ENCODE results near the gene MBOAT2.

MBOAT2 gene

GRCh38 chr2:8886202-8886518 is 117.3 kb downstream of the MBOAT2 start:
- Mint-ChIP-seq H3K4me1 (no peaks in the 10 kb centered on the region), H3K27ac (no peak overlapping the region), H3K9me3 (no peaks in the 10 kb centered on the region), H3K4me3 (no peak overlapping the region), H3K27me3 (no peaks in the 10 kb centered on the region)
- ATAC-seq: no peak
- no peak for DNase-seq

GRCh38 chr2:8885449-8886201 is 117.9 kb downstream of the MBOAT2 start:
- DNase-seq: no peak
- H3K27me3 Mint-ChIP-seq: no peaks in the 10 kb centered on the region
- no peak overlapping the region for H3K27ac Mint-ChIP-seq
- H3K9me3 Mint-ChIP-seq: no peaks in the 10 kb centered on the region
- no peaks in the 10 kb centered on the region for H3K4me1 Mint-ChIP-seq
- no peak for ATAC-seq
- no peak overlapping the region for H3K4me3 Mint-ChIP-seq

DNA sequence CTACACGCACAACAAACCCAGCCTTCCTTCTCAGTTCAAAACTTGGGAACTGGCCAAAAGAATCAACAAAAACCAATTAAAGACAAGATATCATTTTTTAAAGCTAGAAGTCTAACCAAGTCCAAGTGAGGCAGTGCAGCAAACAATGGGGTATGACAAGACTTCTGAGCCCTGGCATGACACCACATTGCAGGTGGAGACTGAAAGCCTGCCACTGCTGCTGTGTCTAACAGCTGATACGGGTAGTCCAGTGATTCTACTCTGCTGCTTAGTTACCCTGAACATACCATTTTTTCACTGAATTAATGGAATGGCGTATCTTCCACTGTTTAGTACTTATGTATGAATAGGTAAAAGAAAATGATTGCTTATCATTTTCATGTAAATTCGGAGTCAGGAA is 118.7 kb downstream of the MBOAT2 start:
- DNase-seq (no peak), ATAC-seq (no peak)
- H3K9me3 Mint-ChIP-seq: no peaks in the 10 kb centered on the region
- no peaks in the 10 kb centered on the region for H3K27me3 Mint-ChIP-seq
- H3K4me3 Mint-ChIP-seq: no peak overlapping the region
- no peak overlapping the region for H3K27ac Mint-ChIP-seq
- no peaks in the 10 kb centered on the region for H3K4me1 Mint-ChIP-seq

GRCh38 chr2:8882094-8882493 is 121.4 kb downstream of the MBOAT2 start:
- no peak for DNase-seq
- no peaks in the 10 kb centered on the region for H3K9me3 Mint-ChIP-seq

GRCh38 chr2:8877894-8878293 is 125.6 kb downstream of the MBOAT2 start:
- no peaks in the 10 kb centered on the region for H3K4me1 Mint-ChIP-seq
- ATAC-seq (no peak), DNase-seq (no peak)
- no peaks in the 10 kb centered on the region for H3K27me3 Mint-ChIP-seq
- H3K9me3 Mint-ChIP-seq: no peaks in the 10 kb centered on the region
- H3K4me3 Mint-ChIP-seq: no peak overlapping the region
- H3K27ac Mint-ChIP-seq: no peak overlapping the region

More at GRCh38 chr2:8882094-8882493, 121.4 kb downstream of the MBOAT2 start:
- H3K4me3 Mint-ChIP-seq: no peak overlapping the region
- no peak for ATAC-seq
- H3K4me1 Mint-ChIP-seq: no peaks in the 10 kb centered on the region
- no peak overlapping the region for H3K27ac Mint-ChIP-seq
- no peaks in the 10 kb centered on the region for H3K27me3 Mint-ChIP-seq

DNA sequence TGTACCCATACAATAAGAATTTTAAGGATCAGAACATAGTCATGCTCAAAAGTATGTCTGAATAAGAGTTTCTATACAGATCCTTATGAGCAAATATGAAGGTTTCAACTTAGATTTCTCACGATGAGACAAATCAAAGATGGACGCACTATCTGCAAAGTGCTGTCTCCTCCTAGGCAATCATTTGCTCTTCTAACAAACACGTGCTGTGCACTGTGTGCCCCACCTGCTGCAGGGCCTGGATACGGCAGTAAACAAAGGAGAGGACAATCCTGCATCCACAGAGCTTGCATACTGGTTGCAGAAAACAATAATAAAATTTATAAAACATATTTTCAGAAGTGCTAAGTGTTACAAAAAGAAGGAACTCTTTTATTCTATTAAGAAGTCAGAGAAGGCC is 126.2 kb downstream of the MBOAT2 start:
- no peak for ATAC-seq
- no peak overlapping the region for H3K27ac Mint-ChIP-seq
- H3K4me1 Mint-ChIP-seq: no peaks in the 10 kb centered on the region
- no peaks in the 10 kb centered on the region for H3K9me3 Mint-ChIP-seq
- no peak for DNase-seq
- no peak overlapping the region for H3K4me3 Mint-ChIP-seq
- H3K27me3 Mint-ChIP-seq: no peaks in the 10 kb centered on the region

DNA sequence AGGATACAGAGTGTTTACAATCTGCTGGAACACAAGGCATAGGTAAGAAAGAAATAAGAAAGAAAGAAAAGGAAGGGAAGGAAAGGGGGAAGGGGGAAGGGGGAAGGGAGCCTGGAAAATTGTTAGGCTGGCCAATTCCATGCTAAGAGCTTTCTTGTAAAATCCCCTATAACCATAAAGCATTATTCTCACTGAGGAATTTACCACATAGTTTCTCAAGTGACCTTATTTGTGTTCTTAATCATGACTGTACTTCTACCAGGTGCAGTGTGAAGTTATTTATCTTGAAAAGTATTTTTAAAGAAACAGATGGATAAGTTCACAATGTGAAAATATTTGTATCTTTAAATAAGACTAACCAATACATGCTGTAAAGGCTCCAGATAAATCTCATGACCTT is 126.9 kb downstream of the MBOAT2 start:
- Mint-ChIP-seq H3K4me1 (no peaks in the 10 kb centered on the region), H3K4me3 (no peak overlapping the region), H3K9me3 (no peaks in the 10 kb centered on the region), H3K27ac (no peak overlapping the region), H3K27me3 (no peaks in the 10 kb centered on the region)
- no peak for DNase-seq
- ATAC-seq: no peak

DNA sequence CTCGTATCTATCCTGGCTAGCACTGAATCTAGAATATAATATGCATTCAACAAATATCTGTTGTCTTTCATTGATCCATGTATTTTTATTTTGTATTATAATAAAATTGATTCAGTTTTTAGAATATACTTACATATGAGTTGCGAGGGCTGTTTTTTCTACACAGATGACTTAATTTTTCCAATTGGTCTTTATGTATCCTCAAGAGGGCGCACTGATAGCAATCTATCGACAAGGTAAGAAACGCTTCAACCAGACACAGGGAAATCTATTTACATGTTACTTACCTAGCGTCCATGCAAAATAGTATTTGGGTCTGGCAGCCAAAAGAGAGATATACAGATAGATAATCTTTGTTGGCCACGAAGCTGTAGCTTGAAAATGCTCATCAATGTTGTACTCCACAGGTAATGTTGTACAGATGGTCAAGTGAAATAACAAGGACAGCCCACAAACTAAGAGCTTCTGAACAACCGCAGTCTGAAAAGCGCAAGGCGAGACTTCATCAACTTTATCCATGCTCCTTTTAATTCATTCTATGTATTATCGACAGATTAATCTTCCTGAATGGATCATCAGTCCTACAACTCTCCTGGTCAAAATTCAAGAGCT is 130.6 kb downstream of the MBOAT2 start:
- no peak for ATAC-seq
- no peak for DNase-seq
- no peak overlapping the region for H3K27ac Mint-ChIP-seq
- no peaks in the 10 kb centered on the region for H3K9me3 Mint-ChIP-seq
- H3K4me3 Mint-ChIP-seq: no peak overlapping the region
- no peaks in the 10 kb centered on the region for H3K27me3 Mint-ChIP-seq
- H3K4me1 Mint-ChIP-seq: no peaks in the 10 kb centered on the region

DNA sequence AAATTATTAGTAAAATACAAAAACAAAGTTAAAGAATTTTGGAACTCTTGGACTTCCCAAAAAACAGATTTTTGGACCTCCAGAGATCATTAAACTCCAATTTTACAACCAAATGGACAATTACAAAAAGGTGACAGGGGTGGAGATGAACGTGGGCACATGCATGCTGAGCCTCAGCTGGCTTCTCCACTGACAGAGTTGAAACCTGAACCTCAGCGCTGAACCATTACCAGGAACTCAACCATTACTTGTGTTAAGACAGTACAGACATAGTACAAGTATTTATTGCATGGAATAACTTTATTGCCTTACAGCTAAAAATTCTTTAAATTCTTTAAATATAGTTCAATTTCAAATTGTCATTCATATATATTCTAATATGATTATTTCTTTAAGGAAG is 133.0 kb downstream of the MBOAT2 start:
- H3K27ac Mint-ChIP-seq: no peak overlapping the region
- H3K27me3 Mint-ChIP-seq: no peaks in the 10 kb centered on the region
- DNase-seq (no peak), ATAC-seq (no peak)
- H3K9me3 Mint-ChIP-seq: no peaks in the 10 kb centered on the region
- no peak overlapping the region for H3K4me3 Mint-ChIP-seq
- no peaks in the 10 kb centered on the region for H3K4me1 Mint-ChIP-seq

DNA sequence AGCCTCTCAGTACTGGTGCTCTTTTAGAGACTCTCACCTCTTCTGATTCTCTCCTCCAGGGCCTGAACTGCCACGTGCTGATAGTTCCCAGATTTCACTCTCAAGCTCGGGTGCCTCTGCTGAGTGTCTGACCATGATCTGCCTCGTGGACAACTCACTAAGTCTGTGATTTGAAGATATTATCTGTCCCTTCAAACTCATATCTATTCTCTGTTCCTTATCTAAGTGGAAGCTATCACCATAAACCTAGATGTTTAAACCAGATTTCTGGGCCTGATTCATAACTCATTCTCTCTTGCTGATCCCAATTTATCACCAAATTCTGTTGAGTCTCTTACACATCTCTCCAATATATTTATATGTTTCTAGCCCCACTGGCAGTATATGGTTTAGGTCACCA is 136.1 kb downstream of the MBOAT2 start:
- Mint-ChIP-seq H3K4me1 (no peaks in the 10 kb centered on the region), H3K27ac (no peak overlapping the region), H3K4me3 (no peak overlapping the region), H3K27me3 (no peaks in the 10 kb centered on the region), H3K9me3 (no peaks in the 10 kb centered on the region)
- ATAC-seq (no peak), DNase-seq (no peak)

DNA sequence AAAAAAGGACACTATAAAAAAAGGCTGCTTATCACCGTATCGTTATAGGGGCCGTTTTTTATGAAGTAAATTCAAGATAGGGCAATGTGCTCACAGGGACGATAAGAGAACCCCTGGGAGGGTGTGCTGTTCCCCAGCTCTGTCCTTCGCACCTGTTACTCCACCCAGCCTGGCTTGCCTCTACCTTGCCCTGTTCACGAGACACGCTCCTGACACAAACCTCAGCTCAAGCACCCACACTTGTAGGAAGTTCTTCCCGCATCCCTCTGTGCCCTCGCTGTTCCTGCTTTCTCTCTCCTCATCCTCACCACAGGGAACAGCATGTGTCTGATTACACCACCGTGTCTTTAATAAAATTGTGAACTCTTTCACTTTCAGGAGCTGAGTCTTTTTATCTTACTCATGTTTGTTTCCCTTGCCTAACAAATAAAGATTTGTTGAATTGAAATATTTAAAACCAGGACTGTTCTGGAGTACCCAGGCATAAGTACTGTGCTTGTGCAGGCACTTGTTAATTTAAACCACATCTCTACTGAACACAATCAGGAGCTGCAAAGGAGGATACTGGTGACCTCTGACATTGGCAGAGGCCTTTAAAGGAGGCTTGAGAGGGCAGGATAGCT is 140.0 kb downstream of the MBOAT2 start:
- no peaks in the 10 kb centered on the region for H3K9me3 Mint-ChIP-seq
- no peaks in the 10 kb centered on the region for H3K4me1 Mint-ChIP-seq
- ATAC-seq: no peak
- no peaks in the 10 kb centered on the region for H3K27me3 Mint-ChIP-seq
- no peak overlapping the region for H3K4me3 Mint-ChIP-seq
- no peak overlapping the region for H3K27ac Mint-ChIP-seq
- DNase-seq: no peak

DNA sequence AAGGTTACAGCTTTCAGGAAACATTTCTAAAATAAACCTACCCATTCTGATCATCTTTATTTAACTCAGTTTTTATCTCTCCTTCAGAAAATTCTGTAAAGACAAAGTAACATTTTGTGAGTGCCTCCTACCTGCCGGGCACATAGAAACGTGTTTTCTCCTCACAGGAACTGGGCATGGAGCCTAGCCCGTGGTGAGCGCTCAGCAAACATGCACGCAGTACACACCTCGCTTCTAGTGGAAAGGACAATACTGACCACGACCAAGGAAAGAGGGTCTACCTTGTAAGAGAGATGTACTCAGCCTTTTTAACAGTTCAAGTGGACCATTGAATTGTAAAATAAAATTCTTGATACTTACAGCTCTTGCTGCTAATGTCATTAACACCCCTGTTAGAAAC is 141.3 kb downstream of the MBOAT2 start:
- H3K4me1 Mint-ChIP-seq: no peaks in the 10 kb centered on the region
- H3K4me3 Mint-ChIP-seq: no peak overlapping the region
- H3K27ac Mint-ChIP-seq: no peak overlapping the region
- no peaks in the 10 kb centered on the region for H3K9me3 Mint-ChIP-seq
- no peak for ATAC-seq
- DNase-seq: no peak
- no peaks in the 10 kb centered on the region for H3K27me3 Mint-ChIP-seq

GRCh38 chr2:8861797-8862196 is 141.7 kb downstream of the MBOAT2 start:
- no peaks in the 10 kb centered on the region for H3K27me3 Mint-ChIP-seq
- DNase-seq (no peak), ATAC-seq (no peak)
- no peaks in the 10 kb centered on the region for H3K9me3 Mint-ChIP-seq
- no peaks in the 10 kb centered on the region for H3K4me1 Mint-ChIP-seq
- H3K4me3 Mint-ChIP-seq: no peak overlapping the region
- H3K27ac Mint-ChIP-seq: no peak overlapping the region

- Mint-ChIP-seq H3K9me3 (no peaks in the 10 kb centered on the region), H3K4me3 (no peak overlapping the region), H3K27me3 (no peaks in the 10 kb centered on the region), H3K27ac (no peak overlapping the region), H3K4me1 (no peaks in the 10 kb centered on the region)
- DNase-seq: no peak
- ATAC-seq: no peak
Measured at GRCh38 chr2:8860239-8860638, 143.2 kb downstream of the MBOAT2 start.

GRCh38 chr2:8858910-8859309 is 144.6 kb downstream of the MBOAT2 start:
- Mint-ChIP-seq H3K9me3 (no peaks in the 10 kb centered on the region), H3K27me3 (no peaks in the 10 kb centered on the region), H3K27ac (no peak overlapping the region), H3K4me3 (no peak overlapping the region), H3K4me1 (no peaks in the 10 kb centered on the region)
- DNase-seq (no peak), ATAC-seq (no peak)

- ATAC-seq: no peak
- Mint-ChIP-seq H3K4me1 (no peaks in the 10 kb centered on the region), H3K27ac (no peak overlapping the region), H3K9me3 (no peaks in the 10 kb centered on the region), H3K4me3 (no peak overlapping the region), H3K27me3 (no peaks in the 10 kb centered on the region)
- DNase-seq: no peak
Measured at GRCh38 chr2:8858264-8858663, 145.2 kb downstream of the MBOAT2 start.

DNA sequence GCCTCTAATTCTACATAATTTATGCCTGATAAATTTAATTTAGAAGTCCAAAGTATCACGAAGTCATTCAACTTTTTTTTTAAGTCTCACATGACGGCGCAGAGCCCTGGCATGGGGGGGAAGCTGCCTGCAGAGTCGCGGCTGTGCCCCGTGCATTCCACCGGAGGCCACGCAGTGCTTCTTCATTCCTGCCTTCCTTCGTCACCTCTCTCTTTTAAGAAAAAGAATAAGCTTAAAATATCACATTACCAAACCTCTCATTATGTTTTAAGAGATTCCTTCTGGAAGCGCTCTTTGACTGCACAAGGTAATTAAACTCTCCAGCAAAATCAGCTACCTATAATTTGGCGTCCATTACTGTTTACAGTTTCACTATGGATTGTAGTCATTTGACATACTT is 145.8 kb downstream of the MBOAT2 start:
- no peaks in the 10 kb centered on the region for H3K9me3 Mint-ChIP-seq
- no peak overlapping the region for H3K27ac Mint-ChIP-seq
- H3K27me3 Mint-ChIP-seq: no peaks in the 10 kb centered on the region
- ATAC-seq: no peak
- no peak for DNase-seq
- H3K4me3 Mint-ChIP-seq: no peak overlapping the region
- H3K4me1 Mint-ChIP-seq: no peaks in the 10 kb centered on the region
